HepG2 (cell line): Measurements from ENCODE around the gene PCGF3. TPM values are rescaled to one million over a fixed set of nuclear protein-coding genes. Genes with fewer than 3 reads are reported as not detected.

Experiments
- ARID4A ChIP-seq: sonication (generic); formaldehyde crosslinking; IDR thresholded peaks from 2 replicates; pipeline ENCODE4 v1.5.0; 2020; ENCODE audit warnings: mild to moderate bottlenecking, missing genetic modification reagents, borderline replicate concordance
- GFI1 ChIP-seq: sonication (generic); formaldehyde crosslinking; IDR thresholded peaks from 2 replicates; pipeline ENCODE4 v1.5.0; 2020; ENCODE audit warnings: missing genetic modification reagents, mild to moderate bottlenecking, borderline replicate concordance
- HNRNPLL ChIP-seq: fragments of 200-400 bp; formaldehyde crosslinking; IDR thresholded peaks from 2 replicates; pipeline ENCODE4 v1.6.1; 2017; ENCODE audit warnings: mild to moderate bottlenecking, low read depth, low read length; ENCODE audit not compliant: poor library complexity, severe bottlenecking
- KDM6A ChIP-seq: IDR thresholded peaks from 2 replicates; pipeline ENCODE4 v1.6.1; 2016; ENCODE audit warnings: low read depth
- KLF9 ChIP-seq: IDR thresholded peaks from 2 replicates; pipeline ENCODE4 v1.6.1; 2016; ENCODE audit warnings: low read depth
- NR1H2 ChIP-seq: sonication (generic); formaldehyde crosslinking; IDR thresholded peaks from 2 replicates; pipeline ENCODE4 v1.8.1; 2022; ENCODE audit warnings: low read depth, missing genetic modification reagents, borderline replicate concordance
- RAD51 ChIP-seq: fragments of 450-650 bp; IDR thresholded peaks from 2 replicates; pipeline ENCODE4 v1.6.1; 2016; ENCODE audit warnings: borderline replicate concordance
- RCOR2 ChIP-seq: IDR thresholded peaks from 2 replicates; pipeline ENCODE4 v1.6.1; 2016; ENCODE audit warnings: missing biosample characterization, missing genetic modification reagents
- REXO4 ChIP-seq: sonication (generic); formaldehyde crosslinking; IDR thresholded peaks from 2 replicates; pipeline ENCODE4 v1.8.0; 2022; ENCODE audit warnings: missing genetic modification reagents, mild to moderate bottlenecking, borderline replicate concordance
- TMF1 ChIP-seq: sonication (generic); formaldehyde crosslinking; IDR thresholded peaks from 2 replicates; pipeline ENCODE4 v1.8.1; 2022; ENCODE audit warnings: low read depth, missing genetic modification reagents
- ZMAT3 ChIP-seq: sonication (generic); formaldehyde crosslinking; conservative IDR thresholded peaks from 2 replicates; pipeline ENCODE4 v1.7.0; 2021; ENCODE audit warnings: missing genetic modification reagents
- ZNF382 ChIP-seq: sonication (generic); formaldehyde crosslinking; IDR thresholded peaks from 2 replicates; pipeline ENCODE4 v1.5.0; 2020; ENCODE audit warnings: missing genetic modification reagents, mild to moderate bottlenecking, borderline replicate concordance
- ZNF7 ChIP-seq: IDR thresholded peaks from 2 replicates; pipeline ENCODE4 v1.6.1; 2016; ENCODE audit warnings: missing biosample characterization, missing genetic modification reagents
- ZNF724P ChIP-seq: sonication (generic); formaldehyde crosslinking; IDR thresholded peaks from 2 replicates; pipeline ENCODE4 v1.8.0; 2022; ENCODE audit warnings: missing genetic modification reagents, borderline replicate concordance
- ZSCAN5A ChIP-seq: sonication (generic); formaldehyde crosslinking; IDR thresholded peaks from 2 replicates; pipeline ENCODE4 v1.8.0; 2022; ENCODE audit warnings: mild to moderate bottlenecking, missing genetic modification reagents, borderline replicate concordance
- polyA plus RNA-seq, 8 experiments: library from polyadenylated mRNA; depleted of rRNA in 3 of 8; stranded (reverse) in 7 of 8; unstranded in 1 of 8; fragments of >200 nt; fragmentation: Illumina TruSeq in 4 of 8; extraction: Trizol in 4 of 8; gene quantifications; 2 replicates each; pipeline versions ENCODE4 v1.2.1 to v1.2.3, GENCODE V29; 2011 to 2016; ENCODE audit warnings: low read depth in 4 of 8, missing spikeins in 1 of 8, mixed read lengths in 1 of 8; ENCODE audit not compliant: insufficient read depth in 1 of 8
- total RNA-seq, 5 experiments: library from RNA; depleted of rRNA; stranded (reverse); fragments of >200 nt; fragmentation: Illumina TruSeq; extraction: Trizol; gene quantifications; 2 replicates each; pipeline ENCODE4 v1.2.3, GENCODE V29; 2016; ENCODE audit warnings: low read depth in 1 of 5
- TF ChIP-seq, protein P1 (sequence below): sonication (generic); formaldehyde crosslinking; IDR thresholded peaks from 2 replicates; pipeline ENCODE4 v1.4.0; 2020; ENCODE audit warnings: missing genetic modification reagents
- TF ChIP-seq, protein P2 (sequence below): sonication (generic); formaldehyde crosslinking; IDR thresholded peaks from 2 replicates; pipeline ENCODE4 v1.4.0; 2020; ENCODE audit warnings: missing genetic modification reagents, mild to moderate bottlenecking, borderline replicate concordance

PCGF3 gene
- total and polyA plus RNA-seq, 2 of the 13 experiments (the other 11 are each of a cell fraction or from before 2014, with no cell fraction given), result 28.6 to 66.2 TPM

DNA sequence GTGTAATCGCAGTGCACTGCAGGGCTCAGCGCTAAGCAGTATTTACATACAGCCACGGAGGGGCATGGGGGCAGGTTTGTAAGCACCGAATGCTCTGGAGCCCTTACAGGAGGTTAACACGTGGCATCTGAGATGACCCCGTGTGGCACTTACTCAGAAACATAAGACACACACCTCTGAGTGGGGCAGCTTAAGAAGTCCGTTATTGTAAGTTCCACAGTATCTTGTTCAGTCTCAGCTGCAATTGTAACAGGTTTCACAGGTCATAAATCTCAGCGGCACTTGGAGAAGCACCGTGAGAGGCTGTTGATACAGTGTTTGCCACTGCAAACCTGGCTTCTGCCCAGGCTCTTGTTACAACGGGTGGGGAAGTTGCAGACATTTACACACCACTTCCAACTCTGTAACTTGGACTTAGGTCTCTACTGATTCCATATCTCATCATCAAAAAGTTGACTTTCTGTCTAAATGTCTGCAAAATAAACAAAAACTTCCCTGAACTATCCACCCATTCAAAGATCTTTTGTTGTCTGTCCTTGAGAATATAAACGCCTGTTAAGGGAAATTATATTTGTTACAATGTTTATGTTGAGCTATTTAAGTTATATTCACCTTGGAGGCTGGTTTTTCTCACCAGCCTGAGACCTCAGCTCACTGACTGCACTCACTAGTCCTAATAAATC is 110.0 kb downstream of the PCGF3 start (continued):
- TF ChIP-seq, protein P1, sequence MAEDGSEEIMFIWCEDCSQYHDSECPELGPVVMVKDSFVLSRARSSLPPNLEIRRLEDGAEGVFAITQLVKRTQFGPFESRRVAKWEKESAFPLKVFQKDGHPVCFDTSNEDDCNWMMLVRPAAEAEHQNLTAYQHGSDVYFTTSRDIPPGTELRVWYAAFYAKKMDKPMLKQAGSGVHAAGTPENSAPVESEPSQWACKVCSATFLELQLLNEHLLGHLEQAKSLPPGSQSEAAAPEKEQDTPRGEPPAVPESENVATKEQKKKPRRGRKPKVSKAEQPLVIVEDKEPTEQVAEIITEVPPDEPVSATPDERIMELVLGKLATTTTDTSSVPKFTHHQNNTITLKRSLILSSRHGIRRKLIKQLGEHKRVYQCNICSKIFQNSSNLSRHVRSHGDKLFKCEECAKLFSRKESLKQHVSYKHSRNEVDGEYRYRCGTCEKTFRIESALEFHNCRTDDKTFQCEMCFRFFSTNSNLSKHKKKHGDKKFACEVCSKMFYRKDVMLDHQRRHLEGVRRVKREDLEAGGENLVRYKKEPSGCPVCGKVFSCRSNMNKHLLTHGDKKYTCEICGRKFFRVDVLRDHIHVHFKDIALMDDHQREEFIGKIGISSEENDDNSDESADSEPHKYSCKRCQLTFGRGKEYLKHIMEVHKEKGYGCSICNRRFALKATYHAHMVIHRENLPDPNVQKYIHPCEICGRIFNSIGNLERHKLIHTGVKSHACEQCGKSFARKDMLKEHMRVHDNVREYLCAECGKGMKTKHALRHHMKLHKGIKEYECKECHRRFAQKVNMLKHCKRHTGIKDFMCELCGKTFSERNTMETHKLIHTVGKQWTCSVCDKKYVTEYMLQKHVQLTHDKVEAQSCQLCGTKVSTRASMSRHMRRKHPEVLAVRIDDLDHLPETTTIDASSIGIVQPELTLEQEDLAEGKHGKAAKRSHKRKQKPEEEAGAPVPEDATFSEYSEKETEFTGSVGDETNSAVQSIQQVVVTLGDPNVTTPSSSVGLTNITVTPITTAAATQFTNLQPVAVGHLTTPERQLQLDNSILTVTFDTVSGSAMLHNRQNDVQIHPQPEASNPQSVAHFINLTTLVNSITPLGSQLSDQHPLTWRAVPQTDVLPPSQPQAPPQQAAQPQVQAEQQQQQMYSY (CRISPR knock-in tag), result no peak
- TF ChIP-seq ARID4A (peak; percentile 53; the same call in 1 of the 2 replicates), KDM6A (CRISPR knock-in tag) (peak; percentile 73; the same call in 1 of the 2 replicates), RCOR2 (peak; percentile 78), NR1H2 (no peak), ZNF7 (no peak), GFI1 (peak; percentile 99), RAD51 (no peak), REXO4 (CRISPR knock-in tag) (no peak), ZNF724P (no peak), ZSCAN5A (no peak), HNRNPLL (no peak), TMF1 (CRISPR knock-in tag) (no peak), ZNF382 (CRISPR knock-in tag) (no peak), ZMAT3 (CRISPR knock-in tag) (no peak), KLF9 (CRISPR knock-in tag) (no peak)
- TF ChIP-seq, protein P2, sequence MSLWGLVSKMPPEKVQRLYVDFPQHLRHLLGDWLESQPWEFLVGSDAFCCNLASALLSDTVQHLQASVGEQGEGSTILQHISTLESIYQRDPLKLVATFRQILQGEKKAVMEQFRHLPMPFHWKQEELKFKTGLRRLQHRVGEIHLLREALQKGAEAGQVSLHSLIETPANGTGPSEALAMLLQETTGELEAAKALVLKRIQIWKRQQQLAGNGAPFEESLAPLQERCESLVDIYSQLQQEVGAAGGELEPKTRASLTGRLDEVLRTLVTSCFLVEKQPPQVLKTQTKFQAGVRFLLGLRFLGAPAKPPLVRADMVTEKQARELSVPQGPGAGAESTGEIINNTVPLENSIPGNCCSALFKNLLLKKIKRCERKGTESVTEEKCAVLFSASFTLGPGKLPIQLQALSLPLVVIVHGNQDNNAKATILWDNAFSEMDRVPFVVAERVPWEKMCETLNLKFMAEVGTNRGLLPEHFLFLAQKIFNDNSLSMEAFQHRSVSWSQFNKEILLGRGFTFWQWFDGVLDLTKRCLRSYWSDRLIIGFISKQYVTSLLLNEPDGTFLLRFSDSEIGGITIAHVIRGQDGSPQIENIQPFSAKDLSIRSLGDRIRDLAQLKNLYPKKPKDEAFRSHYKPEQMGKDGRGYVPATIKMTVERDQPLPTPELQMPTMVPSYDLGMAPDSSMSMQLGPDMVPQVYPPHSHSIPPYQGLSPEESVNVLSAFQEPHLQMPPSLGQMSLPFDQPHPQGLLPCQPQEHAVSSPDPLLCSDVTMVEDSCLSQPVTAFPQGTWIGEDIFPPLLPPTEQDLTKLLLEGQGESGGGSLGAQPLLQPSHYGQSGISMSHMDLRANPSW (CRISPR knock-in tag), result 0 out of 2 replicates have a peak, but pooled peaks have one; percentile 38
